ENCODE measurements around the gene DENND4A.

DNA sequence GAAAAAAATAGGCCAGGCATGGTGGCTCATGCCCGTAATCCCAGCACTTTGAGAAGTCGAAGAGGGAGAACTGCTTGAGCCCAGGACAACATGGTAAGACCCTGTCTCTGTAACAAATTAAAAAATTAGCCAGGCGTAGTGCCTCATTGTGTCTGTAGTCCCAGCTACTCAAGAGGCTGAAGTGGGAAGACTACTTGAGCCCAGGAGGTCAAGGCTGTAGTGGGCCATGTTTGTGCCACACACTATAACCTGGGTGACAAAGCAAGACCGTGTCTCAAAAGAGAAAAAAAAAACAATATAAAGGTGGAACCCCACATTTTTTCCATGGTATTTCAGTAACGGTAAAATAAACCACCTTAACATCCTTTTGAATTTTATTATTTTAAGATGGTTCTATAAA, 69.9 kb downstream of the DENND4A start:
- TF ChIP-seq, protein P1, sequence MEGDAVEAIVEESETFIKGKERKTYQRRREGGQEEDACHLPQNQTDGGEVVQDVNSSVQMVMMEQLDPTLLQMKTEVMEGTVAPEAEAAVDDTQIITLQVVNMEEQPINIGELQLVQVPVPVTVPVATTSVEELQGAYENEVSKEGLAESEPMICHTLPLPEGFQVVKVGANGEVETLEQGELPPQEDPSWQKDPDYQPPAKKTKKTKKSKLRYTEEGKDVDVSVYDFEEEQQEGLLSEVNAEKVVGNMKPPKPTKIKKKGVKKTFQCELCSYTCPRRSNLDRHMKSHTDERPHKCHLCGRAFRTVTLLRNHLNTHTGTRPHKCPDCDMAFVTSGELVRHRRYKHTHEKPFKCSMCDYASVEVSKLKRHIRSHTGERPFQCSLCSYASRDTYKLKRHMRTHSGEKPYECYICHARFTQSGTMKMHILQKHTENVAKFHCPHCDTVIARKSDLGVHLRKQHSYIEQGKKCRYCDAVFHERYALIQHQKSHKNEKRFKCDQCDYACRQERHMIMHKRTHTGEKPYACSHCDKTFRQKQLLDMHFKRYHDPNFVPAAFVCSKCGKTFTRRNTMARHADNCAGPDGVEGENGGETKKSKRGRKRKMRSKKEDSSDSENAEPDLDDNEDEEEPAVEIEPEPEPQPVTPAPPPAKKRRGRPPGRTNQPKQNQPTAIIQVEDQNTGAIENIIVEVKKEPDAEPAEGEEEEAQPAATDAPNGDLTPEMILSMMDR (IDR thresholded peaks at IDR 0.05), result no peak
- TF ChIP-seq POLR2A (IDR thresholded peaks at IDR 0.05; ENCODE audit: low read depth) (no peak), EP300 (IDR thresholded peaks at IDR 0.05) (no peak)
